H1 (cell line): ENCODE data around the gene ABCB11.

Source experiments
- BRCA1 ChIP-seq: IDR thresholded peaks from 2 replicates; pipeline ENCODE4 v1.6.1; 2012; ENCODE audit warnings: low read depth, low read length, improper control_type of control experiment
- CBX5 ChIP-seq: fragments of 300-800, 300-1000 bp; sonication (generic); IDR thresholded peaks from 2 replicates; pipeline ENCODE4 v1.7.1; 2016; ENCODE audit warnings: antibody characterized with exemption, low read length, low read depth
- EP300 ChIP-seq, 2 experiments: IDR thresholded peaks; 1 replicate in 1 of 2; 2 replicates in 1 of 2; pipeline ENCODE4 v1.6.1; 2011 to 2012; ENCODE audit warnings: low read depth in 2 of 2, low read length in 2 of 2, mild to moderate bottlenecking in 2 of 2, borderline replicate concordance in 1 of 2, inconsistent platforms in 1 of 2, moderate library complexity in 1 of 2
- GABPA ChIP-seq: IDR thresholded peaks from 2 replicates; pipeline ENCODE4 v1.6.1; 2011; ENCODE audit warnings: mild to moderate bottlenecking, low read length, moderate library complexity, borderline replicate concordance; ENCODE audit not compliant: insufficient read depth
- KDM1A ChIP-seq: fragments of 200-600, 300-600 bp; sonication (generic); IDR thresholded peaks from 2 replicates; pipeline ENCODE4 v1.7.1; 2016; ENCODE audit warnings: mild to moderate bottlenecking, low read length, borderline replicate concordance
- MAFK ChIP-seq: IDR thresholded peaks from 2 replicates; pipeline ENCODE4 v1.6.1; 2012; ENCODE audit warnings: low read depth, mild to moderate bottlenecking, improper control_type of control experiment, low read length
- POLR2A ChIP-seq, 2 experiments: IDR thresholded peaks; 1 replicate in 1 of 2; 2 replicates in 1 of 2; pipeline ENCODE4 v1.6.1; 2011; ENCODE audit warnings: low read depth in 2 of 2, low read length in 2 of 2, mild to moderate bottlenecking in 2 of 2; ENCODE audit errors: control extremely low read depth in 1 of 2
- RBBP5 ChIP-seq: IDR thresholded peaks from 2 replicates; pipeline ENCODE4 v1.7.1; 2012; ENCODE audit warnings: low read depth, mild to moderate bottlenecking, inconsistent platforms, low read length, moderate library complexity, borderline replicate concordance
- SIN3A ChIP-seq, 2 experiments: IDR thresholded peaks in 1 of 2; conservative IDR thresholded peaks in 1 of 2; 2 replicates each; pipeline ENCODE4 v1.6.1; 2011 to 2012; ENCODE audit warnings: low read length in 2 of 2, improper control_type of control experiment in 1 of 2, low read depth in 1 of 2, mild to moderate bottlenecking in 1 of 2
- SIX5 ChIP-seq: IDR thresholded peaks from 2 replicates; pipeline ENCODE4 v1.6.1; 2011; ENCODE audit warnings: mild to moderate bottlenecking, low read depth, low read length
- SUZ12 ChIP-seq: fragments of 200-600 bp; sonication (generic); IDR thresholded peaks from 2 replicates; pipeline ENCODE4 v1.6.1; 2012; ENCODE audit warnings: mild to moderate bottlenecking, inconsistent platforms, low read length, moderate library complexity, mixed read lengths
- TF ChIP-seq, protein P1 (sequence below), 3 experiments: IDR thresholded peaks; 1 replicate in 2 of 3; 2 replicates in 1 of 3; pipeline versions ENCODE4 v1.5.1 to v1.6.1; 2011; ENCODE audit warnings: low read length in 3 of 3, mild to moderate bottlenecking in 3 of 3, inconsistent platforms in 2 of 3, low read depth in 1 of 3, moderate library complexity in 1 of 3; ENCODE audit not compliant: insufficient read depth in 1 of 3; ENCODE audit errors: control extremely low read depth in 1 of 3
- TF ChIP-seq, protein P2 (sequence below): IDR thresholded peaks from 2 replicates; pipeline ENCODE4 v1.6.1; 2012; ENCODE audit warnings: low read length, inconsistent platforms

DNA sequence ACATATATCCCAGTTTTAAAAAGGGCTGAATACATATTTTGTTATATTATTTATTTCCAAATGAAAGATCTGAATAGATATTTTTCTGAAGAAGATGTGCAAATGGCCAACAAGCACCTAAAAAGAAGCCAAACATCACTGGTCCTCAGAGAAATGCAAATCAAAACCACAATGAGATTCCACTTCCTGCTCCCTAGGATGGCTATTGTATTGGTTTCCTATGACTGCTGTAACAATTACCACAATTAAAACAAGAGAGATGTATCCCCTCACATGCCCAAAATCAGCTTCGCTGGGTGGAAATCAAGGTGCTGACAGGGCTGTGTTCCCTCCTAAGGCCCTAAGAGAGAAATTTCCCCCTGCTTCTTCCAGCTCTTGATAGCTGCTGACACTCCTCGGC lies 23.2 kb downstream of the ABCB11 start:
- no peak for TF ChIP-seq KDM1A
- TF ChIP-seq, protein P1, sequence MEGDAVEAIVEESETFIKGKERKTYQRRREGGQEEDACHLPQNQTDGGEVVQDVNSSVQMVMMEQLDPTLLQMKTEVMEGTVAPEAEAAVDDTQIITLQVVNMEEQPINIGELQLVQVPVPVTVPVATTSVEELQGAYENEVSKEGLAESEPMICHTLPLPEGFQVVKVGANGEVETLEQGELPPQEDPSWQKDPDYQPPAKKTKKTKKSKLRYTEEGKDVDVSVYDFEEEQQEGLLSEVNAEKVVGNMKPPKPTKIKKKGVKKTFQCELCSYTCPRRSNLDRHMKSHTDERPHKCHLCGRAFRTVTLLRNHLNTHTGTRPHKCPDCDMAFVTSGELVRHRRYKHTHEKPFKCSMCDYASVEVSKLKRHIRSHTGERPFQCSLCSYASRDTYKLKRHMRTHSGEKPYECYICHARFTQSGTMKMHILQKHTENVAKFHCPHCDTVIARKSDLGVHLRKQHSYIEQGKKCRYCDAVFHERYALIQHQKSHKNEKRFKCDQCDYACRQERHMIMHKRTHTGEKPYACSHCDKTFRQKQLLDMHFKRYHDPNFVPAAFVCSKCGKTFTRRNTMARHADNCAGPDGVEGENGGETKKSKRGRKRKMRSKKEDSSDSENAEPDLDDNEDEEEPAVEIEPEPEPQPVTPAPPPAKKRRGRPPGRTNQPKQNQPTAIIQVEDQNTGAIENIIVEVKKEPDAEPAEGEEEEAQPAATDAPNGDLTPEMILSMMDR (IDR thresholded peaks at IDR 0.05; ENCODE audit: control extremely low read depth in 1 of 3, insufficient read depth in 1 of 3, low read depth in 1 of 3, low read length in 3 of 3) = no peak
- no peak for TF ChIP-seq SIX5
- no peak for TF ChIP-seq POLR2A (IDR thresholded peaks at IDR 0.05; ENCODE audit: control extremely low read depth in 1 of 2, low read depth in 2 of 2, low read length in 2 of 2)
- TF ChIP-seq SUZ12 = no peak
- TF ChIP-seq CBX5 = no peak
- TF ChIP-seq RBBP5 = no peak
- TF ChIP-seq MAFK = no peak
- TF ChIP-seq, protein P2, sequence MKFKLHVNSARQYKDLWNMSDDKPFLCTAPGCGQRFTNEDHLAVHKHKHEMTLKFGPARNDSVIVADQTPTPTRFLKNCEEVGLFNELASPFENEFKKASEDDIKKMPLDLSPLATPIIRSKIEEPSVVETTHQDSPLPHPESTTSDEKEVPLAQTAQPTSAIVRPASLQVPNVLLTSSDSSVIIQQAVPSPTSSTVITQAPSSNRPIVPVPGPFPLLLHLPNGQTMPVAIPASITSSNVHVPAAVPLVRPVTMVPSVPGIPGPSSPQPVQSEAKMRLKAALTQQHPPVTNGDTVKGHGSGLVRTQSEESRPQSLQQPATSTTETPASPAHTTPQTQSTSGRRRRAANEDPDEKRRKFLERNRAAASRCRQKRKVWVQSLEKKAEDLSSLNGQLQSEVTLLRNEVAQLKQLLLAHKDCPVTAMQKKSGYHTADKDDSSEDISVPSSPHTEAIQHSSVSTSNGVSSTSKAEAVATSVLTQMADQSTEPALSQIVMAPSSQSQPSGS = no peak
- no peak for TF ChIP-seq SIN3A (conservative IDR thresholded peaks at IDR 0.05 in 1 of 2, IDR thresholded peaks at IDR 0.05 in 1 of 2; ENCODE audit: low read depth in 1 of 2, low read length in 2 of 2)
- TF ChIP-seq EP300 (IDR thresholded peaks at IDR 0.05; ENCODE audit: borderline replicate concordance in 1 of 2, low read depth in 2 of 2, low read length in 2 of 2) = no peak
- TF ChIP-seq GABPA = no peak
- TF ChIP-seq BRCA1 = no peak
